ENCODE measurements around the gene JUND. TPM values are rescaled to one million over a fixed set of nuclear protein-coding genes. Genes with fewer than 3 reads are reported as not detected.

JUND gene
- total and polyA plus RNA-seq, 4 experiments from 2014 or later, result 16.5 to 163 (median 148) TPM

DNA sequence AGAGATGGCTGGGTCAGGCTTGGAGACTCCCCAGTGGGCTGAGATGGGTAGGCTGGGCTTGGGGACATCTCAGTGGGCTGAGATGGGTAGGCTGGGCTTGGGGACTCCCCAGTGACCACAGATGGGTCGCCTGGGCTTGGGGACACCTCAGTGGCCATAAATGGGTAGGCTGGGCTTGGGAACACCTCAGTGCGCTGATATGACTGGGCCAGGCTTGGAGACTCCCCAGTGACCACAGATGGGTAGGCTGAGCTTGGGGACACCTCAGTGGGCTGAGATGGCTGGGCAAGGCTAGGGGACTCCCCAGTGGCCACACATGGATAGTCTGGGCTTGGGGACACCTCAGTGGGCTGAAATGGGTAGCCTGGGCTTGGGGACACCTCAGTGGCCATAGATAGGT, 19.9 kb downstream of the JUND start:
- peaks cover 7 to 8% of the 10 kb centered on the region in 2 donors for H3K36me3 Mint-ChIP-seq
- peaks cover 0 to 11% (median 0%) of the 10 kb centered on the region in 8 donors for H3K9me3 Mint-ChIP-seq
- peak overlapping the region in 2 of 7 donors; percentile 29 to 54 for H3K27ac Mint-ChIP-seq
- no peak overlapping the region for H3K4me3 ChIP-seq (ENCODE audit: low read length in 2 of 2)
- peak in 1 of 5 donors; percentile 11 for DNase-seq
- H3K4me3 Mint-ChIP-seq, result no peak overlapping the region
- no peaks in the 10 kb centered on the region for H3K9me3 ChIP-seq (ENCODE audit: control insufficient read depth in 1 of 2, low read length in 2 of 2)
- no peaks in the 10 kb centered on the region for H3K27me3 Mint-ChIP-seq
- POLR2A ChIA-PET (ENCODE audit: partially characterized antibody), result interaction anchor here (1.0 to 1.5 kb wide), 2 partner anchors 18 to 57 kb away, joined by 3 read pairs; no protein-coding TSS in a partner anchor
- H3K27ac ChIP-seq (ENCODE audit: low read depth, low read length), result no peak overlapping the region
- no peaks in the 10 kb centered on the region for H3K27me3 ChIP-seq (ENCODE audit: insufficient read depth, low read length)
- CTCF ChIA-PET (ENCODE audit: partially characterized antibody), result interaction anchor here (1.0 to 2.1 kb wide), 4 partner anchors 9 to 150 kb away, joined by 3 to 8 read pairs (median 4); no protein-coding TSS in a partner anchor
- intact Hi-C loops (cut with micrococcal nuclease), result no loop called here
- H3K36me3 ChIP-seq (ENCODE audit: insufficient read depth, low read length), result peaks cover 9% of the 10 kb centered on the region
- peaks cover 13% of the 10 kb centered on the region for H3K4me1 ChIP-seq (ENCODE audit: insufficient read depth, low read length)
- peaks cover 2 to 12% (median 8%) of the 10 kb centered on the region in 4 donors for H3K4me1 Mint-ChIP-seq

DNA sequence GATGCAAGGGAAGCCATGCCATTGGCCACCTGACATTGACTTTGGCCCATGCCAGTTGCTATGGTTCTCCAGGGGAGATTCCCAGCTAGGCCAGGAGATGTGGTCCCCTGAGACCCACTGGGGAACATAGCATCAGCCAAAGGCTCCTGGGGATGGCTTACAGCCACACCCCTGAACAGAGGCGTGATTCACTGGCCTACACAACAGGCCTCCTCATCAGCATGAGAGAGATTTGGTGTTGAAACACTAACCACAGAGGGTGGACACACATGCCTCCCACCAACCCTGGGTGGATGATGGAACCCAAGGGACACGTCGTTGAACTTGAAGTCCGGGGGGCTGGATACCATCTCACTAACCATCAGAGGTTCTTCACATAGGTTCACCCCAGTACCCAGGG, 21.5 kb downstream of the JUND start:
- Mint-ChIP-seq H3K36me3 (no peaks in the 10 kb centered on the region), H3K9me3 (peaks cover 0 to 5% (median 0%) of the 10 kb centered on the region in 8 donors), H3K27ac (no peak overlapping the region), H3K4me3 (no peak overlapping the region), H3K4me1 (peaks cover 0 to 3% (median under 1%) of the 10 kb centered on the region in 4 donors), H3K27me3 (peaks cover 0 to 2% of the 10 kb centered on the region in 2 donors)
- ChIA-PET CTCF (ENCODE audit: partially characterized antibody) (interaction anchor here (1.4 to 2.1 kb wide), 2 partner anchors 8 to 69 kb away, joined by 5 to 8 read pairs; no protein-coding TSS in a partner anchor), POLR2A (ENCODE audit: partially characterized antibody) (no interaction called here)
- no peak for DNase-seq
- H3K27me3 ChIP-seq (ENCODE audit: insufficient read depth, low read length), result no peaks in the 10 kb centered on the region
- intact Hi-C loops (cut with micrococcal nuclease), result no loop called here
- no peaks in the 10 kb centered on the region for H3K9me3 ChIP-seq (ENCODE audit: control insufficient read depth in 1 of 2, low read length in 2 of 2)
- no peaks in the 10 kb centered on the region for H3K36me3 ChIP-seq (ENCODE audit: insufficient read depth, low read length)
- H3K27ac ChIP-seq (ENCODE audit: low read depth, low read length), result no peak overlapping the region
- H3K4me1 ChIP-seq (ENCODE audit: insufficient read depth, low read length), result no peaks in the 10 kb centered on the region
- no peak overlapping the region for H3K4me3 ChIP-seq (ENCODE audit: low read length in 2 of 2)

DNA sequence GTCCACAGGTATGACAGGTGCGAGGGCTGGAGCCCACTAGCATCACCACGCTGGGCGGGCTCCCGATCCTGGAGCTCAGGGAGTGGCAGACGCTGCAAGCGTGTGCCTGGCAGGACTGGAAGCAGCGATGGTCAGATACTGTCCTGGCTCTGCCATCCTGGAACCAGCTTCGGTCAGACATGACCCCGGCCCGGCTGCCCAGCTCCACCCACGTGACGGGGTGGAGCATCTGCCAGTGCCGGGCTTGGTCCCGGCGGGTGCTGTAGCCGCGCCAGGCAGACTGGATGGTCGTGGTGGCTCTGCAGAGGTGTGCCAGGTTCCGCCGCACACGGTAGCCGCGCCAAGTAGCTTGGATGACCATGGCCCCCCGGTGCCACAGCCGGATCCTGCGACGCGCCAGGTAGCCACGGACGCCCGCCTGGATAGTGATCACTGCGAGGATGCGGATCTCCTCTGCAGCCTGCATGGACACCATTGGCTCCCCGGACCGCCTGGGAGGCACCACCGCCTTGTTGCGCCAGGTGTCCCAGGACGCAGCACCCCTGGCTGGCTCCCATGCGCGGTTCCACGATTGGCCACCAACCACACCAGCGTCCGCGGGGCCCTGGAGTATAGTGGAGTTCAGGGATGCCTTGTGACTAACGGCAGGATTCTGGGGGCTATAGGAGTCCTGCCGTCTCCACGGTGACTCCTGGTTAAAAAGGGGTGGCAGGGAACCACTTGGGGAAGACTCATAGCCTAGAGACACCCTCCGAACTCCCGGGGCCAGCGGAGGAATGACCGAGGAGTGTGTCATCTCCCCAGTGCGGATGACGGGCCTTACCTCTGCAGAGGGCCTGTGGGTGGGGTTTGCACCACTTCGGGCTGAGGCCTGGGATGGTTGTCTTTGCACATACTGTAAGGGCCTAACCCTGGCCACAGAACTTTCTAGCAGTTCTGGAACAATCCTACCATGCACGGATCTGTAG, 23.6 kb downstream of the JUND start:
- Mint-ChIP-seq H3K4me3 (no peak overlapping the region), H3K9me3 (peaks cover 0 to 5% (median 0%) of the 10 kb centered on the region in 8 donors), H3K27ac (no peak overlapping the region), H3K4me1 (peaks cover 0 to 3% (median under 1%) of the 10 kb centered on the region in 4 donors), H3K27me3 (peaks cover 0 to 5% of the 10 kb centered on the region in 2 donors), H3K36me3 (no peaks in the 10 kb centered on the region)
- Histone ChIP-seq H3K4me1 (ENCODE audit: insufficient read depth, low read length) (no peaks in the 10 kb centered on the region), H3K27me3 (ENCODE audit: insufficient read depth, low read length) (no peaks in the 10 kb centered on the region), H3K9me3 (ENCODE audit: control insufficient read depth in 1 of 2, low read length in 2 of 2) (no peaks in the 10 kb centered on the region), H3K27ac (ENCODE audit: low read depth, low read length) (no peak overlapping the region), H3K36me3 (ENCODE audit: insufficient read depth, low read length) (no peaks in the 10 kb centered on the region), H3K4me3 (ENCODE audit: low read length in 2 of 2) (no peak overlapping the region)
- ChIA-PET POLR2A (ENCODE audit: partially characterized antibody) (no interaction called here), CTCF (ENCODE audit: partially characterized antibody) (interaction anchor here (0.6 kb wide), 1 partner anchor 45 kb away, joined by 3 read pairs; no protein-coding TSS in a partner anchor)
- intact Hi-C loops (cut with micrococcal nuclease), result no loop called here
- DNase-seq, result no peak

DNA sequence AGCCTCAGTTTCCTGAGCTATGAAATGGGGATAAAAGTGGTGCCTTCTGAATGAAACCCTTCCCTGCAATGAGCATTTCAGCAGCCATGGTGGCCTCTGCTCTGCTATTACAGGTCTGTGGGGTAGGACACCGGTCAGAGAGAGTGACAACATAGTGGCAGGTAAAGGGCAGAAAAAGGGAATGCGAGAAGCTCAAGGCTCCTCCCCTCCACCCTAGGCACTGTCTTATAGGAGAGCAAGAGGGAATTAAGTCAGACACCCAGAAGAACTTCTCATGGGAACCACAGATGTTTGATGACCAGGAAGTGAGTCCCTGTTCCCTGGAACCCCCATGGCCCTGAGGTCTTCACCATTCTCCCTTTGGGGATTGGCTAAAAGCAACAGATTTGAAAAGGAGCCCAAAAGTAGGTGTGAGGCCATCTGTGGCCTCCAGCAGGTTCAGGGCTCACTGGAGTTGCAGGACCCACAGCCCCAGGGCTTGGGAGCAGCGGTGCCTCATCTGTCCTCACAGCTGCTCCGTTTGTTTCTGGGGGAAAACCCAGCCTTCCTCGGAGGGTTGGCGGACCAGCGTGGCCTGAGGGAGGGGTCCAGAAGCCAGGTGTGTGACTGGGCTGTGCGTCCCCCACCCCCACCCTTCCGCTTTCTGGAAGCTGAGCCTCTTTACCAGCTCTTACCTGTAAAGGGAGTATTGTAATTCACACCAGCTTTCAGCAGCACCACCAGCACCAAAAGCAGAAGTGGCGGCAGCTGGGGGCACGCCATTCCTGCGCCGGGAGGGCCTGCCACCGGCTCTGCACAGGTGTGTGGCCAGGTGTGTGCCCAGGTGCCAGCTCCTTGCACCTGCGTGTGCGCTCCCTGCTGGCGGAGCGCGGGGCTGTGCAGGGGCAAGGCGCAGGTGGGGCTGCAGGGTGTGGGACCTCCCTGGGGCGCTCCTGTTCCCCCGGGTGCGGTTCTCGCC, 26.6 kb downstream of the JUND start:
- ChIA-PET POLR2A (ENCODE audit: partially characterized antibody) (interaction anchor here (1.9 kb wide), 1 partner anchor 62 kb away, joined by 8 read pairs; the partner anchor contains the start of gene MPV17L2), CTCF (ENCODE audit: partially characterized antibody) (interaction anchor here (0.7 to 10.5 kb wide), 13 partner anchors 10 to 143 kb away, joined by 3 to 150 read pairs (median 9); partner anchors contain the start of genes IQCN, MPV17L2 and RAB3A)
- no peak overlapping the region for H3K4me3 Mint-ChIP-seq
- no peaks in the 10 kb centered on the region for H3K9me3 Mint-ChIP-seq
- no peaks in the 10 kb centered on the region for H3K36me3 Mint-ChIP-seq
- DNase-seq, result peak in 1 of 5 donors; percentile 6
- intact Hi-C loops (cut with micrococcal nuclease), result loop anchor here (1.0 kb wide), 1 partner anchor 155 kb away; no protein-coding TSS in a partner anchor
- no peaks in the 10 kb centered on the region for H3K9me3 ChIP-seq (ENCODE audit: control insufficient read depth in 1 of 2, low read length in 2 of 2)
- H3K27me3 Mint-ChIP-seq, result peaks cover 4 to 9% of the 10 kb centered on the region in 2 donors
- no peaks in the 10 kb centered on the region for H3K36me3 ChIP-seq (ENCODE audit: insufficient read depth, low read length)
- H3K4me1 Mint-ChIP-seq, result peaks cover 1 to 7% (median 5%) of the 10 kb centered on the region in 4 donors
- no peaks in the 10 kb centered on the region for H3K4me1 ChIP-seq (ENCODE audit: insufficient read depth, low read length)
- H3K4me3 ChIP-seq (ENCODE audit: low read length in 2 of 2), result no peak overlapping the region
- no peak overlapping the region for H3K27ac ChIP-seq (ENCODE audit: low read depth, low read length)
- H3K27ac Mint-ChIP-seq, result peak overlapping the region in 3 of 7 donors; percentile 35 to 77 (median 75)
- H3K27me3 ChIP-seq (ENCODE audit: insufficient read depth, low read length), result no peaks in the 10 kb centered on the region

DNA sequence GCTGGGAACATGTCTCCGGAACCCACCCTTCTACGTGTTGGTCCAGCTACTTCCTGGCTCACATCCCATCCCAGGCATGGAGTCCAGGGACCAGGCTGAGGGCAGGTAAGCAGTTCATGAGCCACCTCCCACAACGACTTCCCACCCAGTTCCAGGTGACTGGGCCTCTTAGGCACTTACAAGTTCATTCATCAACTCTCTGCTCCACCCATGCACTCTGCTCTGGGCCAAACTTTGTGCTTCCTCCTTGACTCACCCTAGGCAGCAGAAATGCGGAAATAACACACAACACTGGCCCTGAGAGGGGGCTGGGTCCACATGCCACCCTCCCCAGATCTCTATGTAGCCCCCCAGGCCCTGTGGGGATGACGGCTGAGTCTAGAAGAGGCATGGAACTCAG, 27.7 kb downstream of the JUND start:
- H3K27me3 ChIP-seq (ENCODE audit: insufficient read depth, low read length), result no peaks in the 10 kb centered on the region
- DNase-seq, result no peak
- H3K4me1 ChIP-seq (ENCODE audit: insufficient read depth, low read length), result no peaks in the 10 kb centered on the region
- Mint-ChIP-seq H3K36me3 (no peaks in the 10 kb centered on the region), H3K27me3 (peaks cover 4 to 9% of the 10 kb centered on the region in 2 donors), H3K4me1 (peaks cover 1 to 7% (median 5%) of the 10 kb centered on the region in 4 donors), H3K27ac (peak overlapping the region in 2 of 7 donors; percentile 16 to 59), H3K9me3 (no peaks in the 10 kb centered on the region), H3K4me3 (no peak overlapping the region)
- no peak overlapping the region for H3K27ac ChIP-seq (ENCODE audit: low read depth, low read length)
- H3K36me3 ChIP-seq (ENCODE audit: insufficient read depth, low read length), result no peaks in the 10 kb centered on the region
- CTCF ChIA-PET (ENCODE audit: partially characterized antibody), result interaction anchor here (0.7 to 10.5 kb wide), 15 partner anchors 8 to 194 kb away, joined by 3 to 150 read pairs (median 7); partner anchors contain the start of genes IQCN, MPV17L2 and RAB3A
- H3K4me3 ChIP-seq (ENCODE audit: low read length in 2 of 2), result no peak overlapping the region
- POLR2A ChIA-PET (ENCODE audit: partially characterized antibody), result interaction anchor here (0.7 to 1.9 kb wide), 3 partner anchors 26 to 61 kb away, joined by 3 to 8 read pairs (median 6); partner anchors contain the start of gene MPV17L2
- H3K9me3 ChIP-seq (ENCODE audit: control insufficient read depth in 1 of 2, low read length in 2 of 2), result no peaks in the 10 kb centered on the region
- intact Hi-C loops (cut with micrococcal nuclease), result loop anchor here (1.0 to 2.0 kb wide), 3 partner anchors 157 to 315 kb away; no protein-coding TSS in a partner anchor

DNA sequence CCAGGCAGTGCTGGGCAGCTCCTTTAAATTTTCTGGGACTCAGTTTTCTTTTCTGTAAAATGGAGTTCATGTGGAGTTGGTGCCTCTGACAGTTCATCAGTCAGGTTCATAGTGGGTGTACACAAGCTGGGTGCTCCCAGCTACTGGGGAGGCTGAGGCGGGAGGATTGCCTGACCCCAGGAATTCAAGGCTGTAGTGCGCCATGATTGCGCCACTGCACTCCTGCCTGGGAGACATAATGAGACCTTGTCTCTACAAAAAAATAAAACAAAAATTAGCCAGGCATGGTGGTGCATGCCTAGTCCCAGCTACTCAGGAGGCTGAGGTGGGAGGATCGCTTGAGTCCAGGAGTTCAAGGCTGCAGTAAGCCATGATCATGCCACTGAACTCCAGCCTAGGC, 28.3 kb downstream of the JUND start:
- no peak for DNase-seq
- Mint-ChIP-seq H3K4me3 (peak overlapping the region in 1 of 8 donors; percentile 2), H3K4me1 (peaks cover 1 to 7% (median 5%) of the 10 kb centered on the region in 4 donors), H3K27me3 (peaks cover 4 to 9% of the 10 kb centered on the region in 2 donors), H3K27ac (peak overlapping the region in 1 of 7 donors; percentile 7), H3K36me3 (no peaks in the 10 kb centered on the region), H3K9me3 (no peaks in the 10 kb centered on the region)
- ChIA-PET CTCF (ENCODE audit: partially characterized antibody) (interaction anchor here (0.7 to 10.5 kb wide), 19 partner anchors 8 to 194 kb away, joined by 3 to 150 read pairs (median 8); partner anchors contain the start of genes IQCN, MPV17L2 and RAB3A), POLR2A (ENCODE audit: partially characterized antibody) (interaction anchor here (0.7 to 1.9 kb wide), 4 partner anchors 27 to 61 kb away, joined by 3 to 12 read pairs (median 4); partner anchors contain the start of gene RAB3A)
- no peak overlapping the region for H3K27ac ChIP-seq (ENCODE audit: low read depth, low read length)
- H3K27me3 ChIP-seq (ENCODE audit: insufficient read depth, low read length), result no peaks in the 10 kb centered on the region
- intact Hi-C loops (cut with micrococcal nuclease), result loop anchor here (2.0 kb wide), 2 partner anchors 246 to 314 kb away; no protein-coding TSS in a partner anchor
- H3K36me3 ChIP-seq (ENCODE audit: insufficient read depth, low read length), result no peaks in the 10 kb centered on the region
- H3K4me1 ChIP-seq (ENCODE audit: insufficient read depth, low read length), result no peaks in the 10 kb centered on the region
- no peak overlapping the region for H3K4me3 ChIP-seq (ENCODE audit: low read length in 2 of 2)
- no peaks in the 10 kb centered on the region for H3K9me3 ChIP-seq (ENCODE audit: control insufficient read depth in 1 of 2, low read length in 2 of 2)

Data from CD4-positive, alpha-beta memory T cell (primary cell).